ENCODE results near the gene RGCC. TPM values are rescaled to one million over a fixed set of nuclear protein-coding genes. Genes with fewer than 3 reads are reported as not detected.

The RGCC gene
- total and polyA plus RNA-seq, 9 of the 15 experiments (the other 6 are each of a cell fraction or from before 2014, with no cell fraction given) = 0.51 to 10.4 (median 5.8) TPM

- 56% methylated on average over 2 of the region's 2 CpGs for WGBS (ENCODE audit: insufficient coverage, low coverage, missing lambda C conversion rate)
- no TSS peak for BruUV-seq (replicated peaks)
- FAIRE-seq (no peak), DNase-seq (ENCODE audit: extremely low read depth in 1 of 4, low spot score in 3 of 4) (no peak), ATAC-seq (no peak)
- in situ Hi-C loops (cut with MboI) = no loop called here
- Histone ChIP-seq H3K4me2 (ENCODE audit: insufficient read depth, low read length) (no peak overlapping the region), H3K27ac (ENCODE audit: extremely low read depth, low read depth, low read length) (no peak overlapping the region), H3K27me3 (ENCODE audit: control insufficient read depth in 2 of 2, insufficient read depth in 2 of 2, low read length in 2 of 2) (no peaks in the 10 kb centered on the region), H3K79me2 (ENCODE audit: control insufficient read depth, insufficient read depth, low read length) (peaks cover 4% of the 10 kb centered on the region; the same call in 1 of the 3 replicates), H4K20me1 (replicated peaks; ENCODE audit: control insufficient read depth, insufficient read depth, low read length) (no peaks in the 10 kb centered on the region), H3K36me3 (ENCODE audit: control insufficient read depth, insufficient read depth, low read length) (peaks cover 5% of the 10 kb centered on the region; the same call in 1 of the 3 replicates), H3K9me1 (ENCODE audit: control insufficient read depth, insufficient read depth, low read length) (no peaks in the 10 kb centered on the region), H3K9ac (ENCODE audit: insufficient read depth in 1 of 2, low read depth in 2 of 2, low read length in 2 of 2) (no peak overlapping the region), H2AFZ (ENCODE audit: low read depth, low read length) (no peak overlapping the region), H3K4me1 (replicated peaks in 1 of 2; ENCODE audit: control insufficient read depth in 2 of 2, insufficient read depth in 2 of 2, low read length in 2 of 2) (peaks cover 22 to 25% of the 10 kb centered on the region in 2 experiments), H3K9me3 (replicated peaks; ENCODE audit: control insufficient read depth, insufficient read depth, low read depth, low read length) (no peaks in the 10 kb centered on the region), H3K4me3 (no peak overlapping the region)
- intact Hi-C loops (cut with micrococcal nuclease) = no loop called here
- CTCF ChIA-PET (ENCODE audit: low intra/inter-chr PET ratio) = no interaction called here
- TF ChIP-seq EHMT2 (IDR thresholded peaks at IDR 0.05) (no peak), FOXJ3 (CRISPR knock-in tag; IDR thresholded peaks at IDR 0.05) (no peak), ZNF696 (CRISPR knock-in tag; conservative IDR thresholded peaks at IDR 0.05) (no peak), ATF2 (CRISPR knock-in tag; IDR thresholded peaks at IDR 0.05) (no peak), SREBF1 (IDR thresholded peaks at IDR 0.05; ENCODE audit: borderline replicate concordance, low read depth, low read length) (no peak)
- POLR2A ChIA-PET = no interaction called here
These were observed 11.3 kb downstream of the RGCC start for GRCh38 chr13:41468631-41469030.

- H3K4me1 ChIP-seq (replicated peaks in 1 of 2; ENCODE audit: control insufficient read depth in 2 of 2, insufficient read depth in 2 of 2, low read length in 2 of 2) = peaks cover 7 to 10% of the 10 kb centered on the region in 2 experiments; a peak in 4 of 5 replicates
- in situ Hi-C loops (cut with MboI) = no loop called here
- H3K4me3 ChIP-seq = no peak overlapping the region
- H3K9ac ChIP-seq (ENCODE audit: insufficient read depth in 1 of 2, low read depth in 2 of 2, low read length in 2 of 2) = no peak overlapping the region
- no peaks in the 10 kb centered on the region for H3K9me1 ChIP-seq (ENCODE audit: control insufficient read depth, insufficient read depth, low read length)
- ATAC-seq (no peak), FAIRE-seq (no peak), DNase-seq (ENCODE audit: extremely low read depth in 1 of 4, low spot score in 3 of 4) (no peak)
- POLR2A ChIA-PET = no interaction called here
- CTCF ChIA-PET (ENCODE audit: low intra/inter-chr PET ratio) = no interaction called here
- H3K27me3 ChIP-seq (ENCODE audit: control insufficient read depth in 2 of 2, insufficient read depth in 2 of 2, low read length in 2 of 2) = no peaks in the 10 kb centered on the region
- intact Hi-C loops (cut with micrococcal nuclease) = no loop called here
- no peak overlapping the region for H3K27ac ChIP-seq (ENCODE audit: extremely low read depth, low read depth, low read length)
- no peak overlapping the region for H2AFZ ChIP-seq (ENCODE audit: low read depth, low read length)
- 56% methylated on average over 4 of the region's 4 CpGs for WGBS (ENCODE audit: insufficient coverage, low coverage, missing lambda C conversion rate)
- H3K4me2 ChIP-seq (ENCODE audit: insufficient read depth, low read length) = no peak overlapping the region
- no peaks in the 10 kb centered on the region for H3K79me2 ChIP-seq (ENCODE audit: control insufficient read depth, insufficient read depth, low read length)
- H3K9me3 ChIP-seq (replicated peaks; ENCODE audit: control insufficient read depth, insufficient read depth, low read depth, low read length) = no peaks in the 10 kb centered on the region
- H4K20me1 ChIP-seq (replicated peaks; ENCODE audit: control insufficient read depth, insufficient read depth, low read length) = no peaks in the 10 kb centered on the region
- peaks cover 5% of the 10 kb centered on the region; the same call in 1 of the 3 replicates for H3K36me3 ChIP-seq (ENCODE audit: control insufficient read depth, insufficient read depth, low read length)
- no TSS peak for BruUV-seq (replicated peaks)
- no peak for TF ChIP-seq NCOA4 (IDR thresholded peaks at IDR 0.05; ENCODE audit: partially characterized antibody)
- no peak for TF ChIP-seq ZNF583 (CRISPR knock-in tag; IDR thresholded peaks at IDR 0.05)
- TF ChIP-seq MAX (CRISPR knock-in tag; IDR thresholded peaks at IDR 0.05) = no peak
- no peak for TF ChIP-seq ZNF134 (CRISPR knock-in tag; conservative IDR thresholded peaks at IDR 0.05)
- TF ChIP-seq PATZ1 (CRISPR knock-in tag; IDR thresholded peaks at IDR 0.05; ENCODE audit: borderline replicate concordance) = no peak
- no peak for TF ChIP-seq ERF (CRISPR knock-in tag; IDR thresholded peaks at IDR 0.05)
- no peak for TF ChIP-seq BMI1 (IDR thresholded peaks at IDR 0.05; ENCODE audit: low read length)
- no peak for TF ChIP-seq ZNF584 (CRISPR knock-in tag; IDR thresholded peaks at IDR 0.05; ENCODE audit: low read depth)
- TF ChIP-seq ZNF3 (CRISPR knock-in tag; IDR thresholded peaks at IDR 0.05) = no peak
- TF ChIP-seq OTX1 (CRISPR knock-in tag; IDR thresholded peaks at IDR 0.05) = no peak
- no peak for TF ChIP-seq MCM3 (IDR thresholded peaks at IDR 0.05)
These were observed 12.8 kb downstream of the RGCC start for GRCh38 chr13:41470196-41470595.

Measured in K562 (cell line).